DOHH2 (cell line): ENCODE data around the gene HSF5.

Experiments used
- CTCF ChIP-seq: fragments of 200-600 bp; sonication (generic); IDR thresholded peaks from one replicate; pipeline ENCODE4 v1.5.1; 2014; ENCODE audit warnings: antibody characterized with exemption, mild to moderate bottlenecking, low read depth, low read length; ENCODE audit not compliant: poor library complexity, severe bottlenecking
- EZH2phosphoT487 ChIP-seq: fragments of 200-600 bp; sonication (generic); IDR thresholded peaks from 2 replicates; pipeline ENCODE4 v1.6.1; 2017; ENCODE audit warnings: borderline replicate concordance, mild to moderate bottlenecking, antibody characterized with exemption, low read length, moderate library complexity, mixed read lengths

GRCh38 chr17:58411408-58411894 is 76.8 kb downstream of the HSF5 start:
- TF ChIP-seq CTCF (no peak), EZH2phosphoT487 (no peak)
